GM12872 (cell line): ENCODE data around the gene SLC25A21.

Experiments
- TF ChIP-seq, protein P1 (sequence below): IDR thresholded peaks from 3 replicates; pipeline ENCODE4 v1.5.1; 2011; ENCODE audit warnings: low read depth, mild to moderate bottlenecking, low read length, moderate library complexity; ENCODE audit not compliant: insufficient read depth

Gene SLC25A21

DNA sequence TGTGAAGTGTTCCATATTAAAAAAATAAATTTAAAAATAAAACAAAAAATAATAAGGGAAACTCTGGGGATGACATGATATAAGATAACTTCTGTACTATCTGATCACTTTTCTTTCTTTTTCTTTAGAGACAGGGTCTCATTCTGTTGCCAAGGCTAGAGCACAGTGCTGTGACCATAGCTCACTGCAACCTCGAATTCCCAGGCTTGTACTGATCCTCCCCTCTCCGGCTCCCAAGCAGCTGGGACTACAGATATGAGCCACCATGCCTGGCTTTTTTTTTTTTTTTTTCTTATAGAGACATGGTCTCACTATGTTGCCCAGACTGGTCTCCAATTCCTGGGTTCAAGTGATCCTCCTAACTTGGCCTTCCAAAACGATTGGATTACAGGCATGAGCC, 14.9 kb upstream of the SLC25A21 start:
- TF ChIP-seq, protein P1, sequence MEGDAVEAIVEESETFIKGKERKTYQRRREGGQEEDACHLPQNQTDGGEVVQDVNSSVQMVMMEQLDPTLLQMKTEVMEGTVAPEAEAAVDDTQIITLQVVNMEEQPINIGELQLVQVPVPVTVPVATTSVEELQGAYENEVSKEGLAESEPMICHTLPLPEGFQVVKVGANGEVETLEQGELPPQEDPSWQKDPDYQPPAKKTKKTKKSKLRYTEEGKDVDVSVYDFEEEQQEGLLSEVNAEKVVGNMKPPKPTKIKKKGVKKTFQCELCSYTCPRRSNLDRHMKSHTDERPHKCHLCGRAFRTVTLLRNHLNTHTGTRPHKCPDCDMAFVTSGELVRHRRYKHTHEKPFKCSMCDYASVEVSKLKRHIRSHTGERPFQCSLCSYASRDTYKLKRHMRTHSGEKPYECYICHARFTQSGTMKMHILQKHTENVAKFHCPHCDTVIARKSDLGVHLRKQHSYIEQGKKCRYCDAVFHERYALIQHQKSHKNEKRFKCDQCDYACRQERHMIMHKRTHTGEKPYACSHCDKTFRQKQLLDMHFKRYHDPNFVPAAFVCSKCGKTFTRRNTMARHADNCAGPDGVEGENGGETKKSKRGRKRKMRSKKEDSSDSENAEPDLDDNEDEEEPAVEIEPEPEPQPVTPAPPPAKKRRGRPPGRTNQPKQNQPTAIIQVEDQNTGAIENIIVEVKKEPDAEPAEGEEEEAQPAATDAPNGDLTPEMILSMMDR, result no peak

DNA sequence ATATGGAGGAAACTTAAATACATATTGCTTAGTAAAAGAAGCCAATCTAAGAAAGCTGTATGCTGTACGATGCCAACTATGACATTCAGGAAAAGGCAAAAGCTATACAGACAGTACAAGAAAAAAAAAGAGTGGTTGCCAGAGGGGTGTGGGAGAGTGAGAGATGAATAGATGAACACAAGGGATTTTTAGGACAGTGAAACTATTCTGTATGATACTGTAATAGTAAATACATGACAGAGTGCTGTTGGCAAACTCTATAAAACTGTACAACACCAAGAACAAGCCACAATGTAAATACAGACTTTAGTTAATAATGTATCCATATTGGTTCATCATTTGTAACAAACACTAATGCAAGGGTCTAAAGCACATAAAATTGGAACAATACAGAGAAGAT, 14.5 kb upstream of the SLC25A21 start:
- TF ChIP-seq, protein P1, result no peak

DNA sequence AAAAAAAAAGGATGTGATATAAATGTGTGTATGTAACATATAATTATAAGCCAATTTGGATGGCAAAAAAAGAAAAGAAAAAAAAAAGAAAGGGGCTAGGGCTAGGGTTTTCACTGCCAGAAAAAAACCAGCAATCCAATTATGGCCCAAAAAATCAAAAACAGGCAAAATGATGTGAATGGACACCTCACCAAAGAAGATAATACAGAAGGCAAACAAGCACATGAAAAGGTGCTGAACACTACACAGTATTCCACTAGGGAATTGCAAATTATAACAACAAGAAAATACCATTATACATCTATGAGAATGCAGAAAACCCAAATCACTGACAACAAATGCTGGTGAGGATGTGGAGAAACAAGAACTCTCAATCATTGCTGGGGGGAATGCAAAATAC, 13.3 kb upstream of the SLC25A21 start:
- TF ChIP-seq, protein P1, result no peak

DNA sequence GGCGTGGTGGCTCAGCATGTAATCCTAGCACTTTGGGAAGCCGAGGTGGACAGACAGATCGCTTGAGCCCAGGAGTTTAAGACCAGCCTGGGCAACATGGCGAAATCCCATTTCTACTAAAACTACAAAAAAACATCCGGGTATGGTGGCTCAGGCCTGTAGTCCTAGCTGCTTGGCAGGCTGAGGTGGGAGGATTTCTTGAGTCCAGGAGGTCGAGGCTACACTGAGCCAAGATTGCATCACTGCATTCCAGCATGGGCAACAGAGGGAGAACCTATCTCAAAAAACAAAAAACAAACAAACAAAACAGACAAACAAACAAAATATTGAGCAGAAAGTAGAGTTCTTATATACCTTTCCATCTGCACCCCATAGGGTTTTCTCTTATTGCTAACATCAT, 9.0 kb upstream of the SLC25A21 start:
- TF ChIP-seq, protein P1, result no peak

DNA sequence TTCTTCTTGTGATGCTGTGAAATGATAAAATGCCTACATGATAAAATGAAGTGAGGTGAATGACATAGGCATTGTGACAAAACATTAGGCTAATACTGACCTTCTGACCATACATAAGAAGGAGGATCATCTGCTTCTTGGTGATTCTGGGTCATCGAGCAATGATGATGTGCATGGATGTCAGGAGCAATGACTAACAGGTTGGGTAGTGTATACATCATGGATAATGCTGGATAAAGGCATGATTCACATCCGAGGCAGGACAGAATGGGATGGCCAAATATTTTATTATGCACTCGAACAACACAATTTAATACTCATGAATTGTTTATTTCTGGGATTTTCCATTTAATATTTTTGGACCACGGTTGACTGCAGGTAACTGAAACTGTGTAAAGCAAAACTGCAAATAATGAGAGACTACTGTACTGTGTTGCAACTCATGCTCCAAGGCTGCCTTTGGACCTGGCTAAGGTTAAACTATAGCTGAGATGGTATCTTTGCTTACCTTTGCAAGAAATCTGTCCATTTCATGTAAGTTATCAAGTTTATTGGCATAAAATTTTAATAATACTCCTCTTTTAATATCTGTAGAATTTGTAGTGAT, 7.6 kb upstream of the SLC25A21 start:
- TF ChIP-seq, protein P1, result no peak

DNA sequence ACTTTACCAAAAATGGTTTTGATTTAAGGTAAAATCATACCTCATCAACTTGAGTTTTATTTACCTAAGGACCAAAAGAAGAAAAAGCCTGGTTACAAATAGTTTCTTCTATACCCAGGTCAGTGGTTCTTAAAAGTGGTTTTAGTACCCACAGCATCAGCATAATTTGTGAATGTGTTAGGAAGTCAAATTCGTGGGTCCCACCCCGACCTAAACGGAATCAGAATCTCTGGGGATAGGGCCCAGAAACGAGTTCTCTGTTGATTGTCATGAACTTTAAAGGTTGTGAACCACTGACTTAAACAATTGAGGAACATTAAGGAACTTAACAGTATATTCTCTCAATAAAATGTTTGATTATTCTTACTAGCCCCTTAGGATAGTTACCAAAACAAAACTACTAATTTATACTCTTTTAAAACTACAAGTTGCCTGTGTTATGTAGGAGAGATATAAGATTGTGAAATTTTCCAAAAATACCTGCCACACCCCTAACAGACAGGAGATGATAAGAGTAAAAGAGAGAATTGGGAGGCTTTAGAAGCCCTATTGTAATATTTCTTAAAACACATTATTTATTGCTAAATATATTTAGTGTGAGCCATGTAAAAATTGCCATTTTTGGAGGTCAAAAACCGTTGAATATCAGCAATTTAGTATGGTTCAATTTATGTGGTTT, 669 bp upstream of the SLC25A21 start:
- TF ChIP-seq, protein P1, result no peak

DNA sequence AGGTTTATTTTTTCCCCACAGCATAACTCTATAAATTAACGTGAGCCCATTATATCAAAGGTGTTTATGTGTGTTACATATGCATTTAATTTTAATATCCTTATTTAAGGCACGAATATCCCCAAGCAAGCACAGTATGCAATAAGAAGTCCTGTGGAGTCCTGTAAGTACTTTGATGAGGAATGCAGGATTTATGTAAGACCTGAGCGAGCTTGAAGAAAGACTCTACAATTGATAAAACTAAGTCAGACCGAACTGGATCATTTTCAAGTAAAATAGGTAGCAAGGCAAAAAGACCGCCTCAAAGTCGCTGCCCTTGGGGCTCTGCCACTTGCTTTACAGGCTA, 755 bp downstream of the SLC25A21 start:
- TF ChIP-seq, protein P1, result no peak
